HEK293T (cell line): ENCODE data around the gene MUC5B.

ENCODE experiments used
- ARNT ChIP-seq: fragments of 450-650 bp; IDR thresholded peaks from 2 replicates; pipeline ENCODE4 v1.6.1; 2017; ENCODE audit warnings: mild to moderate bottlenecking
- BHLHE40 ChIP-seq: fragments of 450-650 bp; IDR thresholded peaks from 2 replicates; pipeline ENCODE4 v1.6.1; 2016; ENCODE audit warnings: mild to moderate bottlenecking, moderate library complexity, borderline replicate concordance
- FOXM1 ChIP-seq: fragments of 450-650 bp; IDR thresholded peaks from 2 replicates; pipeline ENCODE4 v1.6.1; 2017; ENCODE audit warnings: mild to moderate bottlenecking, borderline replicate concordance
- LEF1 ChIP-seq: fragments of 450-650 bp; IDR thresholded peaks from 2 replicates; pipeline ENCODE4 v1.6.1; 2017; ENCODE audit warnings: mild to moderate bottlenecking, borderline replicate concordance
- SP1 ChIP-seq: fragments of 450-650 bp; IDR thresholded peaks from 2 replicates; pipeline ENCODE4 v1.6.1; 2017
- SUZ12 ChIP-seq: fragments of 450-650 bp; IDR thresholded peaks from 2 replicates; pipeline ENCODE4 v1.6.1; 2016; ENCODE audit warnings: mild to moderate bottlenecking
- TARDBP ChIP-seq: fragments of 450-650 bp; IDR thresholded peaks from 2 replicates; pipeline ENCODE4 v1.6.1; 2016
- TF ChIP-seq, protein P1 (sequence below): fragments of 450-650 bp; IDR thresholded peaks from 2 replicates; pipeline ENCODE4 v1.6.1; 2016

- TF ChIP-seq SUZ12, result no peak
- TF ChIP-seq FOXM1, result no peak
- TF ChIP-seq SP1, result no peak
- TF ChIP-seq TARDBP, result no peak
- TF ChIP-seq, protein P1, sequence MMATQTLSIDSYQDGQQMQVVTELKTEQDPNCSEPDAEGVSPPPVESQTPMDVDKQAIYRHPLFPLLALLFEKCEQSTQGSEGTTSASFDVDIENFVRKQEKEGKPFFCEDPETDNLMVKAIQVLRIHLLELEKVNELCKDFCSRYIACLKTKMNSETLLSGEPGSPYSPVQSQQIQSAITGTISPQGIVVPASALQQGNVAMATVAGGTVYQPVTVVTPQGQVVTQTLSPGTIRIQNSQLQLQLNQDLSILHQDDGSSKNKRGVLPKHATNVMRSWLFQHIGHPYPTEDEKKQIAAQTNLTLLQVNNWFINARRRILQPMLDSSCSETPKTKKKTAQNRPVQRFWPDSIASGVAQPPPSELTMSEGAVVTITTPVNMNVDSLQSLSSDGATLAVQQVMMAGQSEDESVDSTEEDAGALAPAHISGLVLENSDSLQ, result no peak
- TF ChIP-seq ARNT, result no peak
- TF ChIP-seq LEF1, result no peak
- TF ChIP-seq BHLHE40, result no peak
Observed at GRCh38 chr11:1180947-1181391, 41.9 kb upstream of the MUC5B start.
